Measurements from ENCODE around the gene RNF208.

Gene RNF208

DNA sequence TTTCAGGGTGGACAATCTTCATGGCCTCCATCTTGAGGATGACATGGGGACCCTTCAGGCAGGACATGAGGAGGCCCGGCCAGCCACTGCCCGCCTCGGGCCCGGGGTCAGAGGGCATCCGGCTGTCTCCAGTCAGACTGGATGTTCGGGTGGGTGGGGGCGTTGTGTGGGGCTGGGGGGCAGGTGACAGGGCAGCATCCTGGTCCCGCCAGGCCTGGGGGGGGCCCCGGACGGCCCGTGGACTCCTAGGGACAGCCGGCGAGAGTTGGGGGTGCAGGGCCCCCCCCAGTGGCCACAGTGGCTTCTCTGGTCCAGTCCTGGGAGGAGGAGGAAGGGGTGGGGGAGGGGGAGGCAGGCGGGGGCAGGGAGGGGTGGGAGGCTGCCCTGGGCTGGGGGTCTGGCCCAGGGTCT lies 940 bp downstream of the RNF208 start:
- TF ChIP-seq, protein P1, sequence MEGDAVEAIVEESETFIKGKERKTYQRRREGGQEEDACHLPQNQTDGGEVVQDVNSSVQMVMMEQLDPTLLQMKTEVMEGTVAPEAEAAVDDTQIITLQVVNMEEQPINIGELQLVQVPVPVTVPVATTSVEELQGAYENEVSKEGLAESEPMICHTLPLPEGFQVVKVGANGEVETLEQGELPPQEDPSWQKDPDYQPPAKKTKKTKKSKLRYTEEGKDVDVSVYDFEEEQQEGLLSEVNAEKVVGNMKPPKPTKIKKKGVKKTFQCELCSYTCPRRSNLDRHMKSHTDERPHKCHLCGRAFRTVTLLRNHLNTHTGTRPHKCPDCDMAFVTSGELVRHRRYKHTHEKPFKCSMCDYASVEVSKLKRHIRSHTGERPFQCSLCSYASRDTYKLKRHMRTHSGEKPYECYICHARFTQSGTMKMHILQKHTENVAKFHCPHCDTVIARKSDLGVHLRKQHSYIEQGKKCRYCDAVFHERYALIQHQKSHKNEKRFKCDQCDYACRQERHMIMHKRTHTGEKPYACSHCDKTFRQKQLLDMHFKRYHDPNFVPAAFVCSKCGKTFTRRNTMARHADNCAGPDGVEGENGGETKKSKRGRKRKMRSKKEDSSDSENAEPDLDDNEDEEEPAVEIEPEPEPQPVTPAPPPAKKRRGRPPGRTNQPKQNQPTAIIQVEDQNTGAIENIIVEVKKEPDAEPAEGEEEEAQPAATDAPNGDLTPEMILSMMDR (IDR thresholded peaks at IDR 0.05; ENCODE audit: low read depth, low read length): no peak
- DNase-seq (ENCODE audit: extremely low read depth, low read depth): no peak

DNA sequence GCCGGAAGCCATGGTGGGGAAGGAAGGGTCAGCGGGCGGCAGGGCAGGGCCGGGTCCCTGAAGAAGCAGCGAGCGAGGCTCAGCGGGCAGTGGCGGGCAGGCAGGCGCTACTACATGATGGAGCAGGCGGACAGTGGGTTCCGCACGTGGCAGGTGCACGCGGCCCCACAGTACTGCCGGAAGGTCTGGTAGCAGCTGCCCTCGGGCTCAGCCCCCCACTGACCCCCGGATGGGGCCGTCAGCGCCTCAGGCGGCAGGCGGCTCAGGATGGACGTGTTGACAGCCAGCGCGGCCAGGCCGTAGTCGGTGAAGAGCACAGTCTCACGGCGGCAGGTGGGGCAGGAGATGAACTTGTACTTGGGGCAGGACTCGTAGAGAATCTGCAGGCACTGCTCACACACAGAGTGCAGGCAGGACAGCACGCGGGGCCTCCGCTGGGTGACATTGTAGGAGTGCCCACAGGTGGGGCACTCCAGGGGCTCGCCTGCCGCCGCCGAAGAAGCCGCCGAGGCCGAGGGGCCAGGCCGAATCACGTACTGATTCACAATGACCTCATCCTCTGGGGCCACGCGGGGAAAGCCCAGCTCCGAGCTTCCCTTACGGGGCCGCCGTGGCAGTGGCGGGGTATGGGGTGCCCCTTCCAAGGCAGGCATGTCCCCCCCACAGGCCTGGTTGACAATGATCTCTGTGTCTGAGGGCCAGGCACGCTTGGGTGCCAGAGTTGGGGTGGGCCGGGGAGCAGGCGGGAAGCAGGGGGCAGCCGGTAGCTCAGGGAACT lies 1.5 kb downstream of the RNF208 start:
- DNase-seq (ENCODE audit: extremely low read depth, low read depth): no peak
- TF ChIP-seq, protein P1 (IDR thresholded peaks at IDR 0.05; ENCODE audit: low read depth, low read length): no peak

DNA sequence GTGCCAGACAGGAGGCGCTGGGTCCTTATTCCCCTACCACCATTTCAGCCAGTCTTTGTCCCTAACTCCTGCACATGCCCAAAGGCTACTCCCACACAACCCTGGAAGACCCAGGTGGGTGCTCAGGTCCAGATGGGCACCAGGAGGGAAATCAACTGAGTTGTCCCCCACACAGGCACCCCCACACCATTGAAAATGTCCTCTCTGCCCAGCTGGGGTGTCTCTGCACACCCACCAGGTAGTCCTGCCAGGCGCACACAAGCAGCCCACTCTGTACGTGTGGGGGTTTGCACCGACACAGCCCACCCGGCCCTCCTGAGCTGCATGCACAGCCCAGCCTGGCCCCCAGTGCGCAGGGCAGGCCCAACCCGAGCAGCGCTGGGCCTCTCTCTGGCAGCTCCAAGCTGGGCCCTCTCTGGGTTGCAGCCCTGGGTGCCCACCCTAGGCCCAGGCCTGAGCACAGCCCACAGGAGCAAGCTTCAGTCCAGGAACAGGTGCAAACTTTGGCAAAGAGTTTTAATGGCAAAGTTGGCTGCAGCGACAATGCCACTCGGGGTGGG lies 2.2 kb downstream of the RNF208 start:
- DNase-seq (ENCODE audit: extremely low read depth, low read depth): no peak
- TF ChIP-seq, protein P1 (IDR thresholded peaks at IDR 0.05; ENCODE audit: low read depth, low read length): no peak

DNA sequence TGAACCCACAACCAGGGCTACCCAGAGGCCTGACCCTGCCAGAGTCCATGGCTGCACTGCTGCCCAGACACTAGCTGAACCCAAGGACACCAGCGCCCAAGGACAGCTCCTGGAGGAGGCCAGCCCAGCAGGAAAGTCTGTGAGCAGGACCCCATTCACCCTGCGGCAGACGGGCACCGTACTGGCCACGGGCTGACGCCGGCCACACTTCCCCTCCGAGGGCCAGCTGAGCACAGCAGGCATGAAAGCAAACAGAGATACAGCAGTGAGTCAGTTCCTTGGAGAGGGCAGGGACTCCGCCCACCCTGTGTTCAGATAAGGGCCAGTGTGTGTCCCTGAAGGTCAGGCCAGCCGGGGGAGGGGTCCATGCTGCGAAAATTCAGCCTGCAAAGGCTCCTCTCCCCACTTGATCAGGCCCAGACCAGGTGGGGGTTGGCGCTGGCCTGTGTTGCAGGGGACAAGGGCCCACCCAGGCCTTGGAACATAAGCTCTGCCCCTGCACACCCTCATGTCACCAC lies 3.2 kb downstream of the RNF208 start:
- TF ChIP-seq, protein P1 (IDR thresholded peaks at IDR 0.05; ENCODE audit: low read depth, low read length): no peak
- no peak for DNase-seq (ENCODE audit: extremely low read depth, low read depth)

DNA sequence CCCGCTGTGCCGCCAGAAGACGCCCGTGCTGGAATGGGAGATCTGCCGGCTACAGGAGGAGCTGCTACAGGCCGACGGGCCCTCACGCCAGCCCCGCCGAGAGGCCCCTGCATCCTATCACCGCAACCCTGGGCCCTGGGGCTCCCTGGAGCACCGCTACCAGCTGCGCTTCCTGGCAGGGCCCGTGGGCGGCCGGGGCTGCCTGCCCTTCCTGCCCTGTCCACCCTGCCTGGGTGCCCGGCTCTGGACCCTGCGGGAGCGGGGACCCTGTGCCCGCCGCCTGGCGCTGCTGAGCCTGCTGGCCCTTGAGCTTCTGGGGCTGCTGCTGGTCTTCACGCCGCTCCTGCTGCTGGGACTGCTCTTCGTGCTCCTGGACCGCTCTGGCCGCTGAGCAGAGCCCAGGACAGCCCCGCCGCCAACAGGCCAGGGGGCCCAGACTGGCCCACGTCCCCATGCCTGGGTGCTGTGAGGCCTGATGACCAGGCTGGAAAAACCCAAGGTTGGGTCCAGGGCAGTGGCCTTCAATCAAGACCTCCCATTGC lies 3.8 kb downstream of the RNF208 start:
- TF ChIP-seq, protein P1 (IDR thresholded peaks at IDR 0.05; ENCODE audit: low read depth, low read length): no peak
- no peak for DNase-seq (ENCODE audit: extremely low read depth, low read depth)

DNA sequence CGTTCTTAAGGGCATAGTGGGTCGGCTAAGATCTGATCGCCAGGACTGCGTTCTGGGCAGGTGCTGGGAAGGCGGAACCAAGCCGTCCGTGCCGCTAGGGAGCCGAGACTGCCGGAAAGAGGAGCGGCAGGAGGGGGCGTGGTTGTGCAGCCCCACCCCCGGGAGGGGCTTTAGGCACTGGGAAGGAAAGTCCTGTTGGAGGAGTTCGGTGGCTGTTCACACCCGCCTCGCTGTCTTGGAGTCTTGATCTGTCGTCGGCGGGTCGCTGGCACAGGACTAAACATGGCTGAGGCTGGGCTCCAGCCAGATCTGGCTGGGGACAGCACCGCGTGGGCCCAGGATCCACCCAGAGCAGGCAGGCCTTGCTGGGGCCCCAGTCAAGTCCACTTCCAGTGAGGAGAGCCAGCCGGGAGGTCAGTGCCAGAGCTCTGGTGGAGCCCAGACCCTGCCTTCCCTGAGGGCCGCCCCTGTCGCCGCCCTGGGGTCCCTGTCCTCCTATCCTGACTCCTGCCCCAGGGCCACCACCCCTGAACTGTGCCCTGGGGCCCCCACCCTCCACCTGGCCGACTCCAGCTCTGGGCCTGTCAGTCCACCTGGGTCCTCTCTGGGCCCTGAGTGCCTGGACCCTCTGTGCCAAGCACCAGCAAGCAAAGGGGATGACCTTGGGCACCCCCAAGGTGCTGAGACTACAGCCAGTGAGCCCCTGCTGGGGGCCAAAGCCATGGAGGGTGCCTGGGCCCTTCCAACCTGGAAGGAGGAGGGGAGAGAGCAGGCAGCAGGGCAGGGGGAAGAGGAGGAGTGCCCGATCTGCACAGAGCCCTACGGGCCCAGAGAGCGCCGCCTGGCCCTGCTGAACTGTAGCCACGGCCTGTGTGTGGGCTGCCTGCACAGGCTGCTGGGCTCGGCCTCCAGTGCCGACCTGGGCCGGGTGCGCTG lies 4.5 kb downstream of the RNF208 start:
- DNase-seq (ENCODE audit: extremely low read depth, low read depth): no peak
- TF ChIP-seq, protein P1 (IDR thresholded peaks at IDR 0.05; ENCODE audit: low read depth, low read length): no peak
